Suprapubic skin (tissue), 4 donors: ENCODE results near the gene AKAP13. TPM values are rescaled to one million over a fixed set of nuclear protein-coding genes. Genes with fewer than 3 reads are reported as not detected.

Experiments
- DNase-seq, 2 donors: peaks; one replicate each; pipeline ENCODE4 v3.0.0-alpha.2; 2019; ENCODE audit warnings: low spot score in 2 of 2
- H3K27ac ChIP-seq: fragments of 200-600 bp; sonication (generic); one replicate; pipeline ENCODE4 v1.5.1; 2019
- H3K27me3 ChIP-seq: fragments of 200-600 bp; sonication (generic); one replicate; pipeline ENCODE4 v1.5.1; 2019
- H3K36me3 ChIP-seq: fragments of 200-600 bp; sonication (generic); one replicate; pipeline ENCODE4 v1.5.1; 2019
- H3K4me1 ChIP-seq: fragments of 200-600 bp; sonication (generic); one replicate; pipeline ENCODE4 v1.5.1; 2019
- H3K4me3 ChIP-seq: fragments of 200-600 bp; sonication (generic); one replicate; pipeline ENCODE4 v1.5.1; 2019; ENCODE audit warnings: mild to moderate bottlenecking
- H3K9me3 ChIP-seq: fragments of 200-600 bp; sonication (generic); one replicate; pipeline ENCODE4 v1.5.1; 2019
- CTCF ChIP-seq, 2 donors: fragments of 200-600 bp in 1 of 2; fragments of 450-650 bp in 1 of 2; sonication (generic) in 1 of 2; IDR thresholded peaks; one replicate each; pipeline ENCODE4 v1.5.1; 2016 to 2019; ENCODE audit warnings: antibody characterized with exemption in 2 of 2, mild to moderate bottlenecking in 1 of 2, moderate library complexity in 1 of 2
- EP300 ChIP-seq: sonication (generic); formaldehyde crosslinking; IDR thresholded peaks from one replicate; pipeline ENCODE4 v1.6.1; 2017; ENCODE audit warnings: antibody characterized with exemption
- POLR2A ChIP-seq, 2 donors: fragments of 450-650 bp; IDR thresholded peaks; one replicate each; pipeline ENCODE4 v1.6.1; 2017; ENCODE audit warnings: antibody characterized with exemption in 2 of 2, mild to moderate bottlenecking in 2 of 2, moderate library complexity in 2 of 2
- POLR2AphosphoS5 ChIP-seq, 3 donors: sonication (generic); formaldehyde crosslinking; IDR thresholded peaks; one replicate each; pipeline ENCODE4 v1.6.1; 2017; ENCODE audit warnings: antibody characterized with exemption in 3 of 3
- WGBS: methylation state at CpG from one replicate; pipeline ENCODE4 v1.1.5; 2018; 5-methylcytosine and 5-hydroxymethylcytosine counted together
- total RNA-seq, 4 donors: library from RNA; depleted of rRNA; stranded (reverse); fragments of >200 nt; gene quantifications; one replicate each; pipeline ENCODE4 v1.1.0, GENCODE V29; 2016

Gene AKAP13
- total RNA-seq, 4 donors from 2014 or later, result 124 to 249 (median 163) TPM

- no peaks in the 10 kb centered on the region for H3K36me3 ChIP-seq
- peaks cover 28% of the 10 kb centered on the region for H3K4me1 ChIP-seq
- no peaks in the 10 kb centered on the region for H3K9me3 ChIP-seq
- WGBS, result 92% methylated on average over 3 of the region's 3 CpGs
- H3K4me3 ChIP-seq, result no peak overlapping the region
- no peak for DNase-seq
- no peaks in the 10 kb centered on the region for H3K27me3 ChIP-seq
- H3K27ac ChIP-seq, result no peak overlapping the region
- no peak for TF ChIP-seq POLR2AphosphoS5 (IDR thresholded peaks at IDR 0.05)
- no peak for TF ChIP-seq POLR2A (IDR thresholded peaks at IDR 0.05)
- no peak for TF ChIP-seq CTCF (IDR thresholded peaks at IDR 0.05)
- no peak for TF ChIP-seq EP300
Measured at GRCh38 chr15:85609492-85609891, 229.1 kb downstream of the AKAP13 start.

DNA sequence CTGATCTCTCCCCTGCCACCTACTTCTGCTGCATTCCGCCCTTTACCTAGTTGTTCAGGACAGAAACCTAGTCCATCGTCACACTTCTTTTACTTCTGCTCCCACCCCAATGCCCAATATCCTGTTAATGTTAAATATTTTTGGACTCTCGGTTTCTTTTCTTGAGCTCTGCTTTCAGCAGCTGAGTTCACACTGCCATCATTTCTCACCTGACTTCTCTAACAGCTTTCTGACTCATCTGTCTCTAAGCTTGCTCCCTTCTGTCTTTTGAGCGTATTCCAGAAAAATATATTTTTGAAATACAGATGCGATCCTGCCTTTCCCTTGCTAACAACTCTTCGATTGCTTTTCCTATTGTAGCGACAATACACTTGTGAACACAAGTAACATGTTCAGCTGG is 231.0 kb downstream of the AKAP13 start:
- Histone ChIP-seq H3K9me3 (no peaks in the 10 kb centered on the region), H3K36me3 (no peaks in the 10 kb centered on the region), H3K27me3 (no peaks in the 10 kb centered on the region), H3K4me1 (peaks cover 41% of the 10 kb centered on the region), H3K4me3 (no peak overlapping the region), H3K27ac (no peak overlapping the region)
- TF ChIP-seq EP300 (no peak), POLR2A (IDR thresholded peaks at IDR 0.05) (no peak), CTCF (IDR thresholded peaks at IDR 0.05) (no peak), POLR2AphosphoS5 (IDR thresholded peaks at IDR 0.05) (no peak)
- no peak for DNase-seq
- 91% methylated on average over 7 of the region's 7 CpGs for WGBS

DNA sequence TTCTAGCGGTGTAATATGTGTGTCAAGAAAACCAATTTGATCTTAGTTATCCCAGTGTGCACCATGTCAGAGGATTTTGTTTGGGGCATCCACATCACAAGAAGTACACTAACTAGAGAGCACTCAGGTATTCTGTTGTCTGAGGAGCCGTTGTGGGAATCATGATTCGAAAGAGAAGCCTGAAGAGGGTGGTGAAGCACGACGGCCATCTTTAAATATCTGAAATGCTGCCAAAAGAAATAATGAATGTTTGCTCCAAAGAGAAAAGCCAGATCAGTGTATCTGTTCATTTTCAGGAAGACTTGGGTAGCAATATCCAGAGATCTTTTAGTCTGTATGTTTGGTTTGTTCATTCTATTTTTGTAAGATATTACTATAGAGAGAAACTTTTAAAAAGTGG is 233.7 kb downstream of the AKAP13 start:
- no peak for DNase-seq
- Histone ChIP-seq H3K9me3 (no peaks in the 10 kb centered on the region), H3K27me3 (no peaks in the 10 kb centered on the region), H3K4me1 (peaks cover 41% of the 10 kb centered on the region), H3K36me3 (no peaks in the 10 kb centered on the region), H3K27ac (no peak overlapping the region), H3K4me3 (no peak overlapping the region)
- TF ChIP-seq EP300 (no peak), POLR2A (IDR thresholded peaks at IDR 0.05) (no peak), POLR2AphosphoS5 (IDR thresholded peaks at IDR 0.05) (no peak), CTCF (IDR thresholded peaks at IDR 0.05) (no peak)
- WGBS, result 51% methylated on average over 5 of the region's 5 CpGs

DNA sequence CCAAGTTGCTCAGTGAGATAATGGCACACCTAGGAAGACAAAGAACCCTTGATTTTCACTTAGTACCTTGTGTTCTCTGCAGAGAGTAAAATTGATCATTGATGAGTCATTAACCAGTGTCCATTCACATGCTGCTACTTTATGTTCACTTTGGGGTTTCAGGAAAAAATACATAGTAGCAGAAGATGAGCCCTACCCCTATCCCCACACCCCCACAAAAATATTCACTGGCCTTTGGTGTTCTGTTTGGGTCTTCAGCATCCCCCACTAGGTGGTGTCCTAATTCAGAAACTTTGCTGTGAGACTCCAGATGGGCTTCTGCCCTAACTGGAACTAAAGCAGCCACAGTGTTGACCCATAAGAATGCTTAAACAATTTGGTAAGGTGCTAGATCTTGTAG is 235.5 kb downstream of the AKAP13 start:
- DNase-seq, result no peak
- no peaks in the 10 kb centered on the region for H3K9me3 ChIP-seq
- H3K27ac ChIP-seq, result no peak overlapping the region
- TF ChIP-seq POLR2AphosphoS5 (IDR thresholded peaks at IDR 0.05) (no peak), EP300 (no peak), CTCF (IDR thresholded peaks at IDR 0.05) (no peak), POLR2A (IDR thresholded peaks at IDR 0.05) (no peak)
- H3K36me3 ChIP-seq, result no peaks in the 10 kb centered on the region
- H3K4me1 ChIP-seq, result peaks cover 51% of the 10 kb centered on the region
- no peaks in the 10 kb centered on the region for H3K27me3 ChIP-seq
- no peak overlapping the region for H3K4me3 ChIP-seq

DNA sequence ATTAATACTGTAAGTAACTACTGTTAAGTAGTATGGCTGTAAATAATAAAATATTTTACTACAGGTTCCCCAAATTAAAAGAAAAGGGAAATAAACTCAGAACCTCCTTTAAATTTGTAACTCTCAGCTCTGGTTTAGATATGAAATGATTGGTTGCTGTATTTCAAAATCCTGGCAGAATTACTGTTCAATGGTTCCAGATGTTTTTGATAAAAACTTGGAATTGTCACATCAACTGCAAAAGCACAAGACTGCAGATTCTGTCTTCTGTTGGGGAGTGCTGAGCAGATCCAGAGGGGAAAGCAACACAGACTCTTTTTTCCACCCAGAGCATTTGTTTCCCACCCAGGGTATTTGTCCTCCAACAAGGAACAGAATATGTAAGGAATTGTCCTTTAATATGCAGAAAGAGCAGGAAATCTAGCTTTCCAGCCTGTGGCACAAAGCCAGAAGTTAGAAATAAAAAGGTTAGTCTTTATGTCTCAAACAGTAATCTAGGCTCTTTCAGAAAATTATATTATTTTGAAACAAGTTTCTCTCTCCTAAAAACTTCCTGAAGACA is 236.2 kb downstream of the AKAP13 start:
- Histone ChIP-seq H3K4me3 (no peak overlapping the region), H3K4me1 (peaks cover 53% of the 10 kb centered on the region), H3K27ac (peak overlapping the region; percentile 77), H3K9me3 (no peaks in the 10 kb centered on the region), H3K36me3 (no peaks in the 10 kb centered on the region), H3K27me3 (no peaks in the 10 kb centered on the region)
- DNase-seq, result no peak
- TF ChIP-seq EP300, result no peak

GRCh38 chr15:85618228-85618505 is 237.8 kb downstream of the AKAP13 start:
- Histone ChIP-seq H3K27ac (peak overlapping the region; percentile 77), H3K4me1 (peaks cover 61% of the 10 kb centered on the region), H3K9me3 (no peaks in the 10 kb centered on the region), H3K4me3 (peak overlapping the region; percentile 52), H3K36me3 (no peaks in the 10 kb centered on the region), H3K27me3 (no peaks in the 10 kb centered on the region)
- 37% methylated on average over 1 of the region's 1 CpG for WGBS
- no peak for DNase-seq
- TF ChIP-seq CTCF (IDR thresholded peaks at IDR 0.05), result no peak
- no peak for TF ChIP-seq POLR2AphosphoS5 (IDR thresholded peaks at IDR 0.05)
- TF ChIP-seq EP300, result no peak
- no peak for TF ChIP-seq POLR2A (IDR thresholded peaks at IDR 0.05)
